Measurements from ENCODE around the gene RTKN. TPM values are rescaled to one million over a fixed set of nuclear protein-coding genes. Genes with fewer than 3 reads are reported as not detected.

RTKN gene
- total RNA-seq, 1 experiment from 2014 or later: 94.0 TPM

GRCh38 chr2:74436111-74436805, 5.5 kb downstream of the RTKN start (continued):
- no peak for TF ChIP-seq ZBTB33 (IDR thresholded peaks at IDR 0.05; ENCODE audit: extremely low read depth, insufficient replicate concordance, low read length)

- ChIA-PET POLR2A (interaction anchor here (1.8 kb wide), 1 partner anchor 10 kb away, joined by 7 read pairs; no protein-coding TSS in a partner anchor), RAD21 (ENCODE audit: low non-redundant PET in 1 of 2, low total read pairs in 2 of 2, uncharacterized antibody in 2 of 2, unreplicated experiment in 2 of 2) (no interaction called here), CTCF (no interaction called here)
- no peak overlapping the region for H3K27ac ChIP-seq (ENCODE audit: low read depth, low read length)
- no peak for TF ChIP-seq ELF1 (IDR thresholded peaks at IDR 0.05; ENCODE audit: borderline replicate concordance, low read depth)
- no peak for TF ChIP-seq FOSL1 (IDR thresholded peaks at IDR 0.05; ENCODE audit: low read depth)
- no peak for DNase-seq (ENCODE audit: low read depth, low spot score)
- no peak for ATAC-seq
- H3K79me2 ChIP-seq (ENCODE audit: insufficient read depth, low read length): peaks cover 39% of the 10 kb centered on the region
- BruUV-seq (replicated peaks): no TSS peak
- H3K9me2 ChIP-seq (ENCODE audit: insufficient read depth): no peaks in the 10 kb centered on the region
- H4K20me1 ChIP-seq (ENCODE audit: insufficient read depth): no peaks in the 10 kb centered on the region
- no peak overlapping the region for H3K4me3 ChIP-seq (replicated peaks in 1 of 2; ENCODE audit: low read depth in 1 of 2, low read length in 2 of 2)
- no peaks in the 10 kb centered on the region for H3K27me3 ChIP-seq (ENCODE audit: insufficient read depth, low read length)
- 0 out of 4 replicates have a peak, but pooled peaks cover 0 to 4% of the 10 kb centered on the region in 2 experiments for H3K4me1 ChIP-seq (ENCODE audit: control insufficient read depth in 1 of 2, insufficient read depth in 2 of 2, low read length in 2 of 2)
- intact Hi-C loops (cut with micrococcal nuclease): no loop called here
- no peak overlapping the region for H3K9ac ChIP-seq (ENCODE audit: low read length)
- no peaks in the 10 kb centered on the region for H3K9me3 ChIP-seq (ENCODE audit: control insufficient read depth in 1 of 2, insufficient read depth in 1 of 2, low read depth in 1 of 2, low read length in 2 of 2)
- peaks cover 43 to 55% of the 10 kb centered on the region in 2 experiments for H3K36me3 ChIP-seq (ENCODE audit: control insufficient read depth in 1 of 2, insufficient read depth in 2 of 2, low read length in 2 of 2)
- H2AFZ ChIP-seq (ENCODE audit: low read depth, low read length, poor library complexity, severe bottlenecking): no peak overlapping the region
- no peak overlapping the region for H3K4me2 ChIP-seq (ENCODE audit: low read length)
Observed at GRCh38 chr2:74430502-74430901, 11.2 kb downstream of the RTKN start.
